GM10266 (cell line): Measurements from ENCODE around the gene TRAP1.

ENCODE experiments used
- DNase-seq: peaks from one replicate; pipeline ENCODE4 v3.0.0; 2012; ENCODE audit errors: extremely low spot score
- TF ChIP-seq, protein P1 (sequence below): IDR thresholded peaks from 2 replicates; pipeline ENCODE4 v1.5.1; 2012; ENCODE audit warnings: mild to moderate bottlenecking, low read depth; ENCODE audit not compliant: control insufficient read depth, insufficient read depth; ENCODE audit errors: missing control alignments

Gene TRAP1

GRCh38 chr16:3673676-3674377 is 43.5 kb downstream of the TRAP1 start:
- DNase-seq, result no peak
- TF ChIP-seq, protein P1, sequence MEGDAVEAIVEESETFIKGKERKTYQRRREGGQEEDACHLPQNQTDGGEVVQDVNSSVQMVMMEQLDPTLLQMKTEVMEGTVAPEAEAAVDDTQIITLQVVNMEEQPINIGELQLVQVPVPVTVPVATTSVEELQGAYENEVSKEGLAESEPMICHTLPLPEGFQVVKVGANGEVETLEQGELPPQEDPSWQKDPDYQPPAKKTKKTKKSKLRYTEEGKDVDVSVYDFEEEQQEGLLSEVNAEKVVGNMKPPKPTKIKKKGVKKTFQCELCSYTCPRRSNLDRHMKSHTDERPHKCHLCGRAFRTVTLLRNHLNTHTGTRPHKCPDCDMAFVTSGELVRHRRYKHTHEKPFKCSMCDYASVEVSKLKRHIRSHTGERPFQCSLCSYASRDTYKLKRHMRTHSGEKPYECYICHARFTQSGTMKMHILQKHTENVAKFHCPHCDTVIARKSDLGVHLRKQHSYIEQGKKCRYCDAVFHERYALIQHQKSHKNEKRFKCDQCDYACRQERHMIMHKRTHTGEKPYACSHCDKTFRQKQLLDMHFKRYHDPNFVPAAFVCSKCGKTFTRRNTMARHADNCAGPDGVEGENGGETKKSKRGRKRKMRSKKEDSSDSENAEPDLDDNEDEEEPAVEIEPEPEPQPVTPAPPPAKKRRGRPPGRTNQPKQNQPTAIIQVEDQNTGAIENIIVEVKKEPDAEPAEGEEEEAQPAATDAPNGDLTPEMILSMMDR, result no peak

- DNase-seq, result no peak
These were observed 44.1 kb downstream of the TRAP1 start for GRCh38 chr16:3673201-3673600.

DNA sequence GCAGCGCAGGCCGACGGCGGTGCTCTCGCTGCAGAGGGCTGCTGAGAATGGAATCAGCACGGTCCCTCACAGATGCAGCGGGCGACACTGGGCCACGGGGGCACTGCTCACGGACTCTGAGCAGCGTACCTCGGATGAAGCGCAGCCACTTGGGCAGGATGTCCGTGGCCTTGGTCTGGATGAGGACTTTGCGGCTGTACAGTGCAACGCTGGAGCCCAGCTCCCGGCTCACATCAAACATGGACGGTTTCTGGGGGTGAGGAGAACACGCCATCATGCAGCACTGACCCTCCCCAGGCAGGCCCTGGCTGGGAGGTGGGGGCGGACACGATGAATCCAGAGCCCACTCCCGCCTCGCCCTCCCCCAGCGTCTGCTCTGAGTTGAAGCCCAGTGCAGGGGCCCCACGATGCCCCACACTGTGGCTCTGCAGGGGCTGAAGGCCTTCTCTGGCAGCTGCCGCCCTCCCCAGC is 44.7 kb downstream of the TRAP1 start:
- no peak for DNase-seq
- TF ChIP-seq, protein P1, result no peak

More at GRCh38 chr16:3673201-3673600, 44.1 kb downstream of the TRAP1 start:
- TF ChIP-seq, protein P1, result no peak

GRCh38 chr16:3671424-3671823 is 45.9 kb downstream of the TRAP1 start:
- no peak for DNase-seq
- TF ChIP-seq, protein P1, result no peak

DNA sequence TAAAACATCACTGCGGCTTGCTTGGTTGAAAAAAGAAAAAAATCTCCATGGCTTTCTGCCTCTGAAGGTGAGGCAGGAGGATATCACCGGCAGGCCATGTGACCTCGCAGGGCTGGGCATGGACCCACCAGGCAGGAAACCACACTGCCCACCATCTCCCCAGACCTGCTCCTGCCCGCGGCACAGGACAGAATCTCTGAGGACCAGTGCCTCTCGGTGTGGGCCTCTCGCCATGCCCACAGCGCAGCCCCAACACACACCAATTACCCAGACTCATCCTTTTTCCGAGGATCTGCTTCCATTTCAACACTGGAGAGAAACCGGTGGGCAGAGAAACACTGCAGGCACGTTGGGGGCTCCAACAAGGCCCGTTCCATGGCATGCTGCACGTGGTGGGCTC is 46.6 kb downstream of the TRAP1 start:
- TF ChIP-seq, protein P1, result no peak
- no peak for DNase-seq

DNA sequence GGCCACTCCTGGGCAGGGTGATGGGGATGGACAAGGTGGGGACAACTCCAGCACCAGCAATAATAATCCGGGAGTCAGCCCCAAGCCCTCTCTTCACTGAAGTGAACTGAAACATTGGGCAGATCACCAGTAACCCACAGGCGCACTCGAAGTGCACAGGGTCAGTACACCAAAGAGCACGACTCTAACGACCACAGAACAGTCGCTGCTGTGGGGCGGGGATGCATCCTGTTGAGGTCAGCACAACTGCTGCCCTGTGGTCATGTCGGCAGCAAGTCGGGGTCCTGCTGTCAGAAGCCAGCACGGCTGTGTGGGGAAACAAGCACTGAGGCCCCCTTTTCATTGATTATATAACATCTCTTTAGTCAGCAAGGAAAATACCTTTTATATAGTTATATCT is 48.2 kb downstream of the TRAP1 start:
- TF ChIP-seq, protein P1, result no peak
- no peak for DNase-seq

GRCh38 chr16:3668626-3669025 is 48.7 kb downstream of the TRAP1 start:
- DNase-seq, result no peak
- TF ChIP-seq, protein P1, result no peak
